NCI-H146 (cell line): ENCODE data around the gene IFNB1.

ENCODE experiments used
- DNase-seq: peaks from one replicate; lab custom pipeline; 2025; lab: John Stamatoyannopoulos, UW

Gene IFNB1

GRCh38 chr9:21070171-21070571 is 7.6 kb downstream of the IFNB1 start:
- no peak for DNase-seq

GRCh38 chr9:21060919-21061561 is 16.7 kb downstream of the IFNB1 start:
- no peak for DNase-seq

- DNase-seq, result no peak
These were observed 20.8 kb downstream of the IFNB1 start for GRCh38 chr9:21056931-21057330.

- DNase-seq, result no peak
These were observed 23.9 kb downstream of the IFNB1 start for GRCh38 chr9:21053851-21054250.

GRCh38 chr9:21047281-21047691 is 30.5 kb downstream of the IFNB1 start:
- no peak for DNase-seq

GRCh38 chr9:21043841-21044240 is 33.9 kb downstream of the IFNB1 start:
- no peak for DNase-seq

- no peak for DNase-seq
These were observed 35.3 kb downstream of the IFNB1 start for GRCh38 chr9:21042466-21042865.

- no peak for DNase-seq
These were observed 38.4 kb downstream of the IFNB1 start for GRCh38 chr9:21039302-21039701.

GRCh38 chr9:21037278-21037677 is 40.5 kb downstream of the IFNB1 start:
- DNase-seq, result no peak

GRCh38 chr9:21031808-21032183 is 45.9 kb downstream of the IFNB1 start:
- no peak for DNase-seq

GRCh38 chr9:21031091-21031807 is 46.5 kb downstream of the IFNB1 start, which contains the start of gene HACD4:
Gene HACD4 (minus strand): TSS chr9:21031640. CDS start chr9:21031590, 50 bp downstream.
- peak; percentile 51 for DNase-seq

GRCh38 chr9:21030389-21031035 is 47.2 kb downstream of the IFNB1 start:
- DNase-seq, result no peak

GRCh38 chr9:21029661-21030060 is 48.1 kb downstream of the IFNB1 start:
- no peak for DNase-seq

- no peak for DNase-seq
These were observed 49.3 kb downstream of the IFNB1 start for GRCh38 chr9:21028466-21028865.

- DNase-seq, result no peak
These were observed 50.4 kb downstream of the IFNB1 start for GRCh38 chr9:21027295-21027694.
